OCI-LY1 (cell line): Measurements from ENCODE around the gene VAV2.

Experiments
- H2AFZ ChIP-seq: fragments of 200-600 bp; sonication (generic), shearing (Covaris generic); 2 replicates; pipeline ENCODE4 v1.6.0; 2014; ENCODE audit warnings: antibody characterized with exemption, mild to moderate bottlenecking, low read length
- H3F3A ChIP-seq: fragments of 200-600 bp; sonication (generic), shearing (Covaris generic); 2 replicates; pipeline ENCODE4 v1.6.0; 2014; ENCODE audit warnings: mild to moderate bottlenecking, antibody characterized with exemption, low read length, moderate library complexity; ENCODE audit not compliant: insufficient read depth
- H3K27ac ChIP-seq: fragments of 200-600 bp; sonication (generic); 2 replicates; pipeline ENCODE4 v1.5.1; 2014; ENCODE audit warnings: low read length, mixed run types, mild to moderate bottlenecking, low read depth; ENCODE audit not compliant: poor library complexity, severe bottlenecking
- H3K27me3 ChIP-seq: fragments of 200-600 bp; sonication (generic); 2 replicates; pipeline ENCODE4 v1.6.0; 2014; ENCODE audit warnings: antibody characterized with exemption, mild to moderate bottlenecking, low read length, moderate library complexity; ENCODE audit not compliant: insufficient read depth
- H3K36me3 ChIP-seq: fragments of 200-600 bp; sonication (generic); 2 replicates; pipeline ENCODE4 v1.6.1; 2014; ENCODE audit warnings: mild to moderate bottlenecking, antibody characterized with exemption, low read length, moderate library complexity, mixed read lengths; ENCODE audit not compliant: insufficient read depth
- H3K4me1 ChIP-seq: fragments of 200-600 bp; sonication (generic); 2 replicates; pipeline ENCODE4 v1.5.1; 2014; ENCODE audit warnings: mild to moderate bottlenecking, low read length, moderate library complexity; ENCODE audit not compliant: insufficient read depth, severe bottlenecking
- H3K4me2 ChIP-seq: fragments of 200-600 bp; sonication (generic), shearing (Covaris generic); 2 replicates; pipeline ENCODE4 v1.6.1; 2014; ENCODE audit warnings: low read length
- H3K4me3 ChIP-seq: fragments of 200-600 bp; sonication (generic); 2 replicates; pipeline ENCODE4 v1.5.1; 2014; ENCODE audit warnings: low read length, low read depth, mild to moderate bottlenecking, mixed read lengths; ENCODE audit not compliant: poor library complexity, severe bottlenecking
- H3K79me2 ChIP-seq: fragments of 200-600 bp; shearing (Covaris generic); 2 replicates; pipeline ENCODE4 v1.6.1; 2016; ENCODE audit warnings: mixed run types, low read length, mixed read lengths; ENCODE audit not compliant: insufficient read depth
- H3K9ac ChIP-seq: fragments of 200-600 bp; sonication (generic), shearing (Covaris generic); 2 replicates; pipeline ENCODE4 v1.6.1; 2014; ENCODE audit warnings: mild to moderate bottlenecking, low read length, mixed read lengths
- H3K9me2 ChIP-seq: fragments of 200-600 bp; sonication (generic), shearing (Covaris generic); 2 replicates; pipeline ENCODE4 v1.6.1; 2014; ENCODE audit warnings: low read depth, mild to moderate bottlenecking, low read length, mixed read lengths
- H3K9me3 ChIP-seq: fragments of 200-600 bp; shearing (Covaris generic); 2 replicates; pipeline ENCODE4 v1.6.1; 2014; ENCODE audit warnings: low read length, mixed read lengths
- H4K20me1 ChIP-seq: fragments of 200-600 bp; sonication (generic), shearing (Covaris generic); 2 replicates; pipeline ENCODE4 v1.6.0; 2016; ENCODE audit warnings: mild to moderate bottlenecking, low read length; ENCODE audit not compliant: insufficient read depth
- EZH2 ChIP-seq: fragments of 200-600 bp; sonication (generic), shearing (Covaris generic); IDR thresholded peaks from 2 replicates; pipeline ENCODE4 v1.8.0; 2017; ENCODE audit warnings: borderline replicate concordance, mixed run types, mild to moderate bottlenecking, antibody characterized with exemption, low read length, moderate library complexity, mixed read lengths
- TF ChIP-seq, protein P1 (sequence below): fragments of 200-600 bp; sonication (generic), shearing (Covaris generic); IDR thresholded peaks from 2 replicates; pipeline ENCODE4 v1.5.1; 2017; ENCODE audit warnings: mild to moderate bottlenecking, antibody characterized with exemption, low read length, moderate library complexity, mixed read lengths

The VAV2 gene

GRCh38 chr9:134005381-134005780, 13.3 kb upstream of the VAV2 start:
- Histone ChIP-seq H3K4me1 (no peaks in the 10 kb centered on the region), H3K9me3 (no peaks in the 10 kb centered on the region), H2AFZ (no peak overlapping the region), H3K9me2 (no peaks in the 10 kb centered on the region), H4K20me1 (no peaks in the 10 kb centered on the region), H3K4me2 (no peak overlapping the region), H3K9ac (no peak overlapping the region), H3F3A (no peaks in the 10 kb centered on the region), H3K27me3 (0 out of 2 replicates have a peak, but pooled peaks cover 10% of the 10 kb centered on the region), H3K4me3 (no peak overlapping the region), H3K79me2 (no peaks in the 10 kb centered on the region), H3K27ac (no peak overlapping the region), H3K36me3 (no peaks in the 10 kb centered on the region)
- no peak for TF ChIP-seq EZH2
- TF ChIP-seq, protein P1, sequence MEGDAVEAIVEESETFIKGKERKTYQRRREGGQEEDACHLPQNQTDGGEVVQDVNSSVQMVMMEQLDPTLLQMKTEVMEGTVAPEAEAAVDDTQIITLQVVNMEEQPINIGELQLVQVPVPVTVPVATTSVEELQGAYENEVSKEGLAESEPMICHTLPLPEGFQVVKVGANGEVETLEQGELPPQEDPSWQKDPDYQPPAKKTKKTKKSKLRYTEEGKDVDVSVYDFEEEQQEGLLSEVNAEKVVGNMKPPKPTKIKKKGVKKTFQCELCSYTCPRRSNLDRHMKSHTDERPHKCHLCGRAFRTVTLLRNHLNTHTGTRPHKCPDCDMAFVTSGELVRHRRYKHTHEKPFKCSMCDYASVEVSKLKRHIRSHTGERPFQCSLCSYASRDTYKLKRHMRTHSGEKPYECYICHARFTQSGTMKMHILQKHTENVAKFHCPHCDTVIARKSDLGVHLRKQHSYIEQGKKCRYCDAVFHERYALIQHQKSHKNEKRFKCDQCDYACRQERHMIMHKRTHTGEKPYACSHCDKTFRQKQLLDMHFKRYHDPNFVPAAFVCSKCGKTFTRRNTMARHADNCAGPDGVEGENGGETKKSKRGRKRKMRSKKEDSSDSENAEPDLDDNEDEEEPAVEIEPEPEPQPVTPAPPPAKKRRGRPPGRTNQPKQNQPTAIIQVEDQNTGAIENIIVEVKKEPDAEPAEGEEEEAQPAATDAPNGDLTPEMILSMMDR: no peak

- Histone ChIP-seq H4K20me1 (no peaks in the 10 kb centered on the region), H2AFZ (no peak overlapping the region), H3K9me3 (no peaks in the 10 kb centered on the region), H3K4me3 (no peak overlapping the region), H3K36me3 (no peaks in the 10 kb centered on the region), H3K27me3 (0 out of 2 replicates have a peak, but pooled peaks cover 10% of the 10 kb centered on the region), H3K4me2 (no peak overlapping the region), H3K9me2 (no peaks in the 10 kb centered on the region), H3K79me2 (no peaks in the 10 kb centered on the region), H3K9ac (no peak overlapping the region), H3K4me1 (no peaks in the 10 kb centered on the region), H3F3A (no peaks in the 10 kb centered on the region), H3K27ac (no peak overlapping the region)
- no peak for TF ChIP-seq EZH2
- TF ChIP-seq, protein P1: no peak
Observed at GRCh38 chr9:134004881-134005280, 12.8 kb upstream of the VAV2 start.

DNA sequence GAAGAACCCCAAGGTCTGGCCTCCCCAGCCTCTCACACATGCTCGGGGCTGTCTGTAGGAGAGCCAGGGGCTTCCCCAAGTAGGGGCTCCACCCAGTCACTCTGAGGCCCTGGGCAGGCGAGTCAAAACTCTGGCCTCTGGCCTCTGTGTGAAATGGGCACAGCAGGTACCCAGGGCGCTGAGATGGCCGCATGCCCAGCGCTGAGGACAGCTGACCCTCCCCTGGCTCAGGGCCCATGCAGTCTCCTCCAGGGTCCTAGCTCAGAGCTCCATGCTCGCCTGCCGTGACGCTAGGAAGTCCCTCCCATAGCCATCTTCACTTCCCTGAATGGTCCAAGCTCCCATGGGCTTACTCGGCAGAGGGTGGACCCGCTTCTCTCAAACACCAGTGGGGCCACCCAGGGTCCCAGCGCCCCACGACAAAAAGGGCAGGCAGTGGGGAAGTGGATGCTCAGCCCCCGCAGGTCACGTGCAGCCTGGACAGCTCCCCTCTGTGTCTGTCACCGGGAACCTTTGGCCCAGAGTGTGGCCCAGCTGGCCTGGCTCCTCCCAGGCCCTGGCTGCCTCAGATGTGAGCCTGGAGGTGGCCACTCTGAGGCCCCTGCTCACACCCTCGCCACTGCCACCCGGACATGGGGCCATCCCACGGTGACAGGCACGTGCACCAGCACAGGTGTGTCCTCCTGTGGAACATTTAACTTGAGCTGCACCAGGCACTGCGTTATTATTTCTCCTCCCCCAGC, 12.2 kb upstream of the VAV2 start:
- no peaks in the 10 kb centered on the region for H3F3A ChIP-seq
- H3K36me3 ChIP-seq: no peaks in the 10 kb centered on the region
- 0 out of 2 replicates have a peak, but pooled peaks cover 10% of the 10 kb centered on the region for H3K27me3 ChIP-seq
- no peaks in the 10 kb centered on the region for H4K20me1 ChIP-seq
- no peak overlapping the region for H3K9ac ChIP-seq
- no peak overlapping the region for H3K4me2 ChIP-seq
- H3K4me1 ChIP-seq: no peaks in the 10 kb centered on the region
- no peaks in the 10 kb centered on the region for H3K79me2 ChIP-seq
- no peak overlapping the region for H3K27ac ChIP-seq
- no peaks in the 10 kb centered on the region for H3K9me2 ChIP-seq
- TF ChIP-seq, protein P1: no peak
- TF ChIP-seq EZH2: no peak
- H3K9me3 ChIP-seq: no peaks in the 10 kb centered on the region
- H2AFZ ChIP-seq: no peak overlapping the region
- no peak overlapping the region for H3K4me3 ChIP-seq
